ENCODE data around the gene TCF7L1. TPM values are rescaled to one million over a fixed set of nuclear protein-coding genes. Genes with fewer than 3 reads are reported as not detected.

The TCF7L1 gene
- total RNA-seq, 4 donors from 2014 or later: 1.1 to 3.9 (median 2.8) TPM

DNA sequence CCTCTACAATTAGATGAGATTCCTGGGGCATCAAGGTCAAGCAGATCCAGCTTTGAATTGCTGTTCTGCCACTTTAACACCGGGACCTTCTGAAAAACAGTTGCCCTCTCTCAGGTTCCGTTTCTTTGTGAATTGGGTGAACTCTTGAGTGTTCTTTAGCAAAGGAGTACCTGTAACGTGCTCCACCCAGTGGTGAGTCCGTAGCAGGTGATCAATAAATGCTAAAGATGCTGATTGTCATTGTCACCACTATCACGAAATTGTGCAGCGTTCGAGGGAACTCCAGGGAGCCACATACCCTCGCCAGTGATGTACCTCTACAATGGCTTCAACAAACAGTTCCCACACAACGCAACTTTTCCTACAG lies 81.9 kb downstream of the TCF7L1 start:
- Histone ChIP-seq H3K27ac (peak overlapping the region; percentile 68 to 79 (median 76)), H3K4me3 (no peak overlapping the region), H3K4me1 (peaks cover 43 to 47% of the 10 kb centered on the region in 2 donors), H3K36me3 (no peaks in the 10 kb centered on the region), H3K9me3 (no peaks in the 10 kb centered on the region), H3K27me3 (no peaks in the 10 kb centered on the region)
- no peak for TF ChIP-seq POLR2A (IDR thresholded peaks at IDR 0.05)
- TF ChIP-seq, protein P1, sequence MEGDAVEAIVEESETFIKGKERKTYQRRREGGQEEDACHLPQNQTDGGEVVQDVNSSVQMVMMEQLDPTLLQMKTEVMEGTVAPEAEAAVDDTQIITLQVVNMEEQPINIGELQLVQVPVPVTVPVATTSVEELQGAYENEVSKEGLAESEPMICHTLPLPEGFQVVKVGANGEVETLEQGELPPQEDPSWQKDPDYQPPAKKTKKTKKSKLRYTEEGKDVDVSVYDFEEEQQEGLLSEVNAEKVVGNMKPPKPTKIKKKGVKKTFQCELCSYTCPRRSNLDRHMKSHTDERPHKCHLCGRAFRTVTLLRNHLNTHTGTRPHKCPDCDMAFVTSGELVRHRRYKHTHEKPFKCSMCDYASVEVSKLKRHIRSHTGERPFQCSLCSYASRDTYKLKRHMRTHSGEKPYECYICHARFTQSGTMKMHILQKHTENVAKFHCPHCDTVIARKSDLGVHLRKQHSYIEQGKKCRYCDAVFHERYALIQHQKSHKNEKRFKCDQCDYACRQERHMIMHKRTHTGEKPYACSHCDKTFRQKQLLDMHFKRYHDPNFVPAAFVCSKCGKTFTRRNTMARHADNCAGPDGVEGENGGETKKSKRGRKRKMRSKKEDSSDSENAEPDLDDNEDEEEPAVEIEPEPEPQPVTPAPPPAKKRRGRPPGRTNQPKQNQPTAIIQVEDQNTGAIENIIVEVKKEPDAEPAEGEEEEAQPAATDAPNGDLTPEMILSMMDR (IDR thresholded peaks at IDR 0.05 in 4 of 5, conservative IDR thresholded peaks at IDR 0.05 in 1 of 5): no peak
- in situ Hi-C loops (cut with MboI; ENCODE audit: low sequenced_read_pairs in 4 of 4) (no loop called here), intact Hi-C loops (cut with DNase I; ENCODE audit: low total_unique reads) (no loop called here)
- ATAC-seq (no peak), DNase-seq (no peak)

DNA sequence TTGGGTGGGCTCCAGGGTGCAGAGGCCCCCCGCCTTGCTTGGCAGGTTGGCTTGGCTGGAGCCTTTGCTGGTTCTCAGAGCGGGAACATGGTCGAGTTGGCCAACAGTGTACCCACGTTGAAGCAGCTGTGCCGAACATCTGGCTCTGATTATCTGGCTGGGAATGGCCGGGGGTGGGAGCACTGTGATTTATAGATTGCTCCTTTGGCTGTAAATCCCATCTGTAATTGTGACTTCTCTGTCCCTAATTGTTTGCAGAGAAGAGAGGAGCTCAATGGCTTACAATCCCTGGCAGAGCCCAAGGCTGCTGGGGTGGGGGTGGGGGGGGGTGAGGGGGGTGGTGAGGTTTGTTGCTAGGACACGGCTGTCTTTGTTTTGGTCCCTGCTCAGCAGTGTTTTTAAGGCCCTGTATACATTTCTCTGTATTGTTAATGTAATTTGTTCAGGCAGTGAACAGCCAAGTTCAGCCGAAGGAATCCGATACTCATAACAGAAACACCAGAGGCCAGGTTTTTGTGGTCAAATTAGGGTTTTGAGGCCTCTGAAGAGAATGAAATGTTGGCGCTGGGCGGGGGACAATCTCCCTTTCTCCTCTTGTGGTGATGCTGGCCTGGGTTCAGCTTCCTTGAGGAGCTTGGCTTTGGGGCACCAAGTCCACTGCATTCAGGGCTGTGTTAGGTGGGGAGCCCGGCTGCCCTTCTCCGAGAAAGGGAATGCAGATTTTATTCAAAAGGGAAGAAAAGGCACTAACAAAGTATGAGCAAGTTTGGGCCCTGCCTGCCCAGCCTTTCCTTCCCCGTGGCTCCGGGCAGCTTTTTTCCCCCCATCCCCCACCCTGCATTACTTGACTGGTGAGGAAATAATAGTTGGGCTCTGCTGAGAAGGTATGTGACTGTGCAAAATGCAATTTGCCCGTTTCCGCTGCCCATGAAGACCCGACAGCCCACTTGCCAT lies 82.5 kb downstream of the TCF7L1 start:
- Histone ChIP-seq H3K9me3 (no peaks in the 10 kb centered on the region), H3K27me3 (no peaks in the 10 kb centered on the region), H3K4me1 (peaks cover 43 to 47% of the 10 kb centered on the region in 2 donors), H3K4me3 (no peak overlapping the region), H3K27ac (peak overlapping the region; percentile 30 to 79 (median 71)), H3K36me3 (no peaks in the 10 kb centered on the region)
- DNase-seq (no peak), ATAC-seq (no peak)
- TF ChIP-seq, protein P1 (IDR thresholded peaks at IDR 0.05 in 4 of 5, conservative IDR thresholded peaks at IDR 0.05 in 1 of 5): no peak
- TF ChIP-seq POLR2A (IDR thresholded peaks at IDR 0.05): no peak
- intact Hi-C loops (cut with DNase I; ENCODE audit: low total_unique reads) (no loop called here), in situ Hi-C loops (cut with MboI; ENCODE audit: low sequenced_read_pairs in 4 of 4) (no loop called here)

DNA sequence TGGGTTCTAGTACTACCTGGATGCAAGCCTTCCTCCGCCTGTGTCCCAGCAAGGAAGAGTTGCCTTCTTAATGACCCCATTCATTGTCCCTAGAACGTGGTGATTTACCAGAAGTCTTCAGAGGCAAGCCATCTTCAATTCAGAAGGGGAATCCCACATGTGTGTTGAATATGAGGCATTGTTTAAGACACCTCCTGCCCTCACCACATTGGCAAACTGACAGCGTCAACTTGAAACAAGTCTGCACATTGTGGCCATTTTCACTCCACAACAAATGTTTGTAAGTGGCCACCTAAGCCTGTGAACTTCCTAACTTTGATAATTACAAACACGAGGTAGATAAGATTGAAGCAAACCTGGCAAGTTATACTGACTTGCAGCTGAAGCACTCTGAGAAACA lies 83.7 kb downstream of the TCF7L1 start:
- no peaks in the 10 kb centered on the region for H3K27me3 ChIP-seq
- H3K4me1 ChIP-seq: peaks cover 40% of the 10 kb centered on the region in 2 donors
- ATAC-seq (no peak), DNase-seq (no peak)
- H3K27ac ChIP-seq: no peak overlapping the region
- intact Hi-C loops (cut with DNase I; ENCODE audit: low total_unique reads) (no loop called here), in situ Hi-C loops (cut with MboI; ENCODE audit: low sequenced_read_pairs in 4 of 4) (no loop called here)
- H3K4me3 ChIP-seq: no peak overlapping the region
- no peaks in the 10 kb centered on the region for H3K36me3 ChIP-seq
- no peaks in the 10 kb centered on the region for H3K9me3 ChIP-seq
- TF ChIP-seq POLR2A (IDR thresholded peaks at IDR 0.05): no peak
- TF ChIP-seq, protein P1 (IDR thresholded peaks at IDR 0.05 in 4 of 5, conservative IDR thresholded peaks at IDR 0.05 in 1 of 5): no peak

DNA sequence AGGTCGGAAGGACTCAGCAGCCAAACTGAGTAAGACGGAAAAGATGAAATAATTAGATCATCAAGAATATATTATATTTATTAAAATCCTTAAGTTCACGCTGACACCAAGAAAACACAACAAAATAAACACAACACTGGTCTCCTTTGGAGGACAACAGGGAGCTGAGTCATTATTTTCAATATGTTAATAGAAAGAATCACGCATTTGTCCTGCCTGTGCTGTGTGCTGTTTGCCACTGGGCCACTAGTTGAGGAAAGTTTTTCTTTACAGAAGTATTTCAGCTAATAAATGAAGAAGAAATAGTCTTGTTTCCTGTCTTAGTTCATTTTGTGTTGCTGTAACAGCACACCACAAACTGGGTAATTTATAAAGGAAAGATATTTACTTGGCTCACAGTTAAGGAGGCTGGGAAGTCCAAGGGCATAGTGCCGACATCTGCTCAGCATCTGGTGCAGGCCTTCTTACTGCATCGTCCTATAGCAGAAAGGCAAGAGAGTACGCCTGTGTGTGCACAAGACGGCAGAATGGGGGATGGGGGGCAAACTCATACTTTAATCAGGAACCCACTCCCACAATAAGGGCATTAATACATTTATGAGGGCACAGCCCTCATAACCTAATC lies 88.0 kb downstream of the TCF7L1 start:
- ATAC-seq (peak in 1 of 2 donors; percentile 30), DNase-seq (no peak)
- Histone ChIP-seq H3K36me3 (no peaks in the 10 kb centered on the region), H3K4me1 (peaks cover 2 to 3% of the 10 kb centered on the region in 2 donors), H3K27ac (no peak overlapping the region), H3K4me3 (no peak overlapping the region), H3K9me3 (no peaks in the 10 kb centered on the region), H3K27me3 (no peaks in the 10 kb centered on the region)
- intact Hi-C loops (cut with DNase I; ENCODE audit: low total_unique reads): no loop called here
- TF ChIP-seq POLR2A (IDR thresholded peaks at IDR 0.05): no peak
- TF ChIP-seq, protein P1 (IDR thresholded peaks at IDR 0.05 in 4 of 5, conservative IDR thresholded peaks at IDR 0.05 in 1 of 5): no peak
- in situ Hi-C loops (cut with MboI; ENCODE audit: low sequenced_read_pairs in 4 of 4): no loop called here
